Fibroblast of skin of left quadriceps (primary cell): ENCODE measurements around the gene RPL10.

Source experiments
- DNase-seq, 2 experiments: peaks; one replicate each; pipeline ENCODE4 v3.0.0-alpha.2; 2013; ENCODE audit warnings: low read depth in 2 of 2

RPL10 gene

GRCh38 chrX:154401045-154401799 lies 3.0 kb downstream of the RPL10 start:
- DNase-seq: no peak

GRCh38 chrX:154401918-154402621 lies 3.9 kb downstream of the RPL10 start:
- DNase-seq: no peak

- no peak for DNase-seq
Observed at GRCh38 chrX:154402622-154403127, 4.5 kb downstream of the RPL10 start.

DNA sequence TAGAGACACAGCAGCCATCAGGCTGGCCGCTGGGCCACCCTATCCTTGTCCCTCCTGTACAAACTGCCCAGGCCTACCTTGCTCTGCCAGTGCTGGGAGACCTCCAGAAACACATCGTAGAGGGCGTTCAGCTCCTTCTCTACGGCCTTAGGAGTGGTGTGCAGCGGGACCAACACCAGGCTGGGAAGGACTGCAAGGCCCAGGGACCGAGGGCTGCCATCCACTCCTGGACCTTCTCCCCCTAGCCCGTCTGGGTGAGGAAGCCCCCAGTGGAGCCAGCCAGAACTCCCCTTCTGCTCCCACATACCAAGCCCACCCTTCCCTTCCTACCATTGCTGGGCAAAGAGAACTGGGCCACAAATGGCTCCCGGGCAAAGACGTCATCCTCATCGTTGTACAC lies 5.0 kb downstream of the RPL10 start:
- no peak for DNase-seq

DNA sequence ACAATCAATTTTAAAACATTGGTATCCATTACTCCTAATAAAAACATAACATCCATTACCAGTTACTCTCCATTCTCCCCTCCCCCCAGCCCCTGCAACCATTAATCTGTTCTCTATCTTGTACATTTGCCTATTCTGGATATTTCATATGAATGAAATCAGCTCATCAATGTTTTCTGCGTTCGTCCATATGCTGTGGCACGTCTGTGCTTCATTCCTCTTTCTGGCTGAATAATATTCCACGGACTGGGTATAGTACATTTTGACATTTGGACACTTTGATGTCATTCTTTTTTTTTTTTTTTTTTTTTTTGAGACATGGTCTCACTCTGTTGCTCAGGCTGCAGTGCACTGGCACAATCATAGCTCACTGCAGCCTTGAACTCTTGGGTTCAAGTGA lies 5.7 kb downstream of the RPL10 start:
- DNase-seq: no peak

- DNase-seq: no peak
Observed at GRCh38 chrX:154404625-154405192, 6.5 kb downstream of the RPL10 start.

- DNase-seq: no peak
Observed at GRCh38 chrX:154408659-154409221, 10.6 kb downstream of the RPL10 start.

GRCh38 chrX:154409222-154409871 lies 11.2 kb downstream of the RPL10 start, which contains the start of gene DNASE1L1:
Gene DNASE1L1, minus strand, starts transcription at chrX:154409254. Its CDS starts 3,686 bp downstream, at chrX:154405568.
- DNase-seq: no peak

DNA sequence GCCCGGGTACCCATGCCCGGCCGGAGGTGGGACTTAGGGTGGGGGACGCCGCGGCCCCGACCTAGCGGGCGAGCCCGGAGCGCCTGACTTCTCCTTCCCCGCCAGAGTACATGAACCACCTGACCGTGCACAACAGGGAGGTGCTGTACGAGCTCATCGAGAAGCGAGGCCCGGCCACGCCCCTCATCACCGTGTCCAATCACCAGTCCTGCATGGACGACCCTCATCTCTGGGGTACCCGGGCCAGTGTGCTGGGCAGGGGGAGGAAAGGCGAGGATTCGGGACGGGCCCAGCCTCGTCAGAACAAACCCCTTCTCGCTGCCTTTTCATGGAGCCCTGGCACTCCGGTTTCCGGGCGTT lies 13.8 kb downstream of the RPL10 start:
- no peak for DNase-seq

DNA sequence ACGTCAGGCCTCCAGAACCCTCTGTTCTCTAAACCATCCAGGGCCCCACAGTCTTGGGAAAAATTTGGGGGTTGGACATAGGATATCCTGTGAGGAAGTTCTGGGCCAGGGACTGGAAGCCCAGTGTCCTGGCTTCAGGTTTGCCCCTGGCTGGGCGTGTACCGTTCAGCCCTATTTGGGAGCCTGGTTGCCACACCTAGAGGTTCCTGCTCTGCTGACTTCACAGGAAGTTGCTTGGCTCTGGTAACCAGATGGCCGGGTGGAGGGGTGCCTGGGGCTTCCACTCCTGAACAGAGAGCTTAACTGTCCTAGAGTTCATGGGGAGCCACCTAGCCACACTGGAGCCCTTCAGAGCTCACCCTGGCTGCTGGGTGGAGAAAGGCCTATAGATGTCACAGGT lies 14.3 kb downstream of the RPL10 start:
- DNase-seq: no peak

DNA sequence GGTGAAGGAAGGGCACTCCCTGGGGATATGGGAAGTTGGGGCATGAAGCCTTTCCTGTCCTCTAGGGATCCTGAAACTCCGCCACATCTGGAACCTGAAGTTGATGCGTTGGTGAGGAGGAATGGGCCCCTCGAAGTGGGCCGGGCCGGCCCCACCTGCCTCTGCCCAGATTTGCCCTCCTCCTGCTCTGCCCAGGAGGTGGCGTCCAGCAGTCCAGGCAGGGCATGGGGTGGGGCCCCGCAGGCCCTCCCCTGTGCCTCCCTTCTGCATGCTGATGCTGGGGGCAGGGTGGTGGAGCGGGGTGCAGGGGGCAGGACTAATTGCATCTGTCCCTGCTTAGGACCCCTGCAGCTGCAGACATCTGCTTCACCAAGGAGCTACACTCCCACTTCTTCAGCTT lies 15.0 kb downstream of the RPL10 start:
- no peak for DNase-seq

DNA sequence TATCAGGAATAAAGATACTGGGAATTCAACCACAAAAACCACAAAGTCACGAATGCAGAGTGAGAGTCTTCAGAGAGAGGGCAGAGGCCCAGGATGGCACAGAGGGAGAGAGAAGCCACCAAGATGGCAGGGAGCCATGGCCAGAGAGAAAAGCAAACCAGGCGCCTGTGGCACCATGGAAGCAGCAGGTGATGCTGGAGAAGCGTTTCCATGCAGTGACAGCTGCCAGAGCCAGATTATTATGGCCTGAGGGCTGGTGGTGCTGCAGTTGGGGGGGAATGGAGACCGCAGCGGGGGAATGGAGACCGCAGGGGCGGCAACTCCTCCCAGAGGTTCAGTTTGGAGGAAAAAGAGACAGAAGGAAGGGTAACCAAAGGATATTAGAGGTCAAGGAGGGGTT lies 19.0 kb downstream of the RPL10 start:
- no peak for DNase-seq

DNA sequence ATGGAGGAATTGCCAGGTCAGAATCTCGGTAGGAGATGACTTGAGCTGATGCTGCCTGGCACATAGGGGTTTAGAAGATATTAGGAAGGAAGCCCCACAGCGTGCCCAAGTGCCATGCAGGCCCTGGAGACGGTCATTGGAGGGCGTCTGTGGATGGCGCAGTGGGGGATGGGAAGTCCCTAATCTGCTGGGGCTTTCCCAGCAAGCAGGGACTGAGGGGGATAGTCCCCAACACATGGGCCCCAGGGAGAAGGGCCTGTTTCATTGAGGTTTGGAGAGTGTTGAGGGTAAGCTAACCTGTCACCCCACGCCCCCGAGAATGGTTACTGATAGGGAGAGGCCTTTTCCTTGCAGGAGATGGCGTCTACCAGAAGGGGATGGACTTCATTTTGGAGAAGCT lies 21.0 kb downstream of the RPL10 start:
- no peak for DNase-seq

DNA sequence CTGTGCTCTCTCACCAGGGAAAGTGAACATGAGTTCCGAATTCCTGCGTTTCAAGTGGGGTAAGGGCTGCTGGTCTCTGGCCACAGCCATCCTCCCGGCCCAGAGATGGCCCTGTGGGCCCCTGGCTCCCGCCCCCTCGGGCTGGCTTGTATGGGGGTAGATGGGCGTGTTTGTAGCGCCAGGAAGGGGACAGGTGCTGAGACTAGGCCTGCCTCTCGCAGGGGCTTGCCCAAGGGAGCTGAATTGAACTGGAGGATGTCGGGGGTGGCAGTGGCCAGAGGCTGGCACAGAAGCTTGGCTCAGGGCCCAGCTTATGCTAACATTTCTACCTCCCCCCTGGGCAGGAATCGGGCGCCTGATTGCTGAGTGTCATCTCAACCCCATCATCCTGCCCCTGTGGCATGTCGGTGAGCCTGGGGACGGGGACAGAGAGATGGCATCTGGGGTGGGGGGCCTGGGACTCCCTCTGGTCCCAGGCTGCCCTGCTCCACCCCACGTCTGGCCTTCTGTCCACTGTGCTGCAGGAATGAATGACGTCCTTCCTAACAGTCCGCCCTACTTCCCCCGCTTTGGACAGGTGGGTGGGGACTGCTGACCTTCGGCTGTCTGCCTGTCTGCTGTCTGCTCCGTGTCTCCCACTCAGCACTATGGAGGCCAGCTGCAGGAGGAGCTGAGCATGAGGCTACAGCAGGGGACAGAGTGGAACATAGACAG lies 21.7 kb downstream of the RPL10 start:
- no peak for DNase-seq

GRCh38 chrX:154420402-154420756 lies 22.2 kb downstream of the RPL10 start:
- DNase-seq: no peak

GRCh38 chrX:154426916-154427770 lies 29.0 kb downstream of the RPL10 start:
- no peak for DNase-seq

- peak; percentile 86 to 87 for DNase-seq
Observed at GRCh38 chrX:154428176-154429171, 30.3 kb downstream of the RPL10 start, which contains the start of gene ATP6AP1. Gene ATP6AP1, plus strand, starts transcription at chrX:154428677. Its CDS starts 16 bp downstream, at chrX:154428693.

- no peak for DNase-seq
Observed at GRCh38 chrX:154429711-154430110, 31.5 kb downstream of the RPL10 start.

DNA sequence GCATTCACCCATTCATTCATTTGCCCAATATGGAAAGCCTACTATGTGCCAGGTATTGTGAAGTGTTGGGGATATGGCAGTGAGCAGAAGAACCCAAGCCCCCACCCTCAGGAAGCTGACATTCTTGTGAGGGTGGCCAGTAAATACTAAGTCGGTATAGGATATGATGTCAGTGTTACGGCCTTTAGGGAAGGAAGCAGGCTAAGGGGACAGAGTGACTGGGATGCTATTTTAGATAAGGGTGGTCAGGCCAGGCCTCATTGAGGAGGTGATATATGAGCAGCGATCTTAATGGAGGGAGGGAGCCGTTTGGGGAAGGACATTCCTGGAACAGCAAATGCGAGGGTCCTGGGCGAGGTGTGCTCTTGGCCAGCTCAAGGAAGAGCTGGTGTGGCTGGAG lies 32.3 kb downstream of the RPL10 start:
- no peak for DNase-seq
